Chondrocyte (in vitro differentiated cells): ENCODE data around the gene SNX9. TPM values are rescaled to one million over a fixed set of nuclear protein-coding genes. Genes with fewer than 3 reads are reported as not detected.

Experiments
- DNase-seq: peaks from one replicate; pipeline ENCODE4 v3.0.0; 2021; ENCODE audit warnings: mixed read lengths, low spot score
- H3K27ac Mint-ChIP-seq: one replicate; pipeline ENCODE4 v1.8.0; 2021; ENCODE audit warnings: mild to moderate bottlenecking, moderate library complexity, mixed read lengths; ENCODE audit not compliant: unreplicated experiment
- H3K27me3 Mint-ChIP-seq: 2 replicates; pipeline ENCODE4 v1.8.0; 2021; ENCODE audit warnings: low read depth, mixed read lengths
- H3K36me3 Mint-ChIP-seq: 2 replicates; pipeline ENCODE4 v1.8.0; 2021; ENCODE audit warnings: low read depth, mixed read lengths
- H3K4me1 Mint-ChIP-seq: 2 replicates; pipeline ENCODE4 v1.8.0; 2021; ENCODE audit warnings: low read depth, mild to moderate bottlenecking, mixed read lengths
- H3K4me3 Mint-ChIP-seq: one replicate; pipeline ENCODE4 v1.8.0; 2021; ENCODE audit warnings: mild to moderate bottlenecking, moderate library complexity, mixed read lengths; ENCODE audit not compliant: unreplicated experiment
- H3K9me3 Mint-ChIP-seq: 2 replicates; pipeline ENCODE4 v1.8.0; 2021; ENCODE audit warnings: low read depth, mixed read lengths
- total RNA-seq: library from RNA; stranded (reverse); gene quantifications from 3 replicates; pipeline ENCODE4 v1.2.1, GENCODE V29; 2021
- TF ChIP-seq, protein P1 (sequence below): fragments of 200-600 bp; sonication (generic); IDR thresholded peaks from 2 replicates; pipeline ENCODE4 v1.5.0; 2021; ENCODE audit warnings: antibody characterized with exemption, mild to moderate bottlenecking, moderate library complexity

SNX9 gene
- total RNA-seq, 1 donor from 2014 or later, result 43.9 TPM

DNA sequence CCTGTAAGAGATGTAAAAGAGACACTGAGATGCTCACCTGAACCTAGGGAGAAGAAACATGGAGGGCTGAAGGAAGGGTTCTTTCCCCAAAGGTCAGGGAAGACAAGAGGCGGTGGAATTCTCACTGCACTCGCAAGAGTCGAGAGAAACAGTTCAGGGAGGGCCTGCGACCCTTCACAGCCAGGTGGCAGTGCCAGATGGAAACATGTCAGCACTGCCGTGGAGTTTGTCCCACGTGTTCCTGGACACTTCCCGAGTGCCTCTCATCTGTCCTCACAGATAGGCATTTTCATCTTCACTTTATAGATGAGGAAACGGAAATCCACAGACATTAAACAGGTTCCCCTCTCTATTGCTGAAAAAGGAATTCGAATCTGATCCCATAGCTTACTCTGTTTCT is 88.2 kb downstream of the SNX9 start:
- peaks cover 25% of the 10 kb centered on the region for H3K4me1 Mint-ChIP-seq
- TF ChIP-seq, protein P1, sequence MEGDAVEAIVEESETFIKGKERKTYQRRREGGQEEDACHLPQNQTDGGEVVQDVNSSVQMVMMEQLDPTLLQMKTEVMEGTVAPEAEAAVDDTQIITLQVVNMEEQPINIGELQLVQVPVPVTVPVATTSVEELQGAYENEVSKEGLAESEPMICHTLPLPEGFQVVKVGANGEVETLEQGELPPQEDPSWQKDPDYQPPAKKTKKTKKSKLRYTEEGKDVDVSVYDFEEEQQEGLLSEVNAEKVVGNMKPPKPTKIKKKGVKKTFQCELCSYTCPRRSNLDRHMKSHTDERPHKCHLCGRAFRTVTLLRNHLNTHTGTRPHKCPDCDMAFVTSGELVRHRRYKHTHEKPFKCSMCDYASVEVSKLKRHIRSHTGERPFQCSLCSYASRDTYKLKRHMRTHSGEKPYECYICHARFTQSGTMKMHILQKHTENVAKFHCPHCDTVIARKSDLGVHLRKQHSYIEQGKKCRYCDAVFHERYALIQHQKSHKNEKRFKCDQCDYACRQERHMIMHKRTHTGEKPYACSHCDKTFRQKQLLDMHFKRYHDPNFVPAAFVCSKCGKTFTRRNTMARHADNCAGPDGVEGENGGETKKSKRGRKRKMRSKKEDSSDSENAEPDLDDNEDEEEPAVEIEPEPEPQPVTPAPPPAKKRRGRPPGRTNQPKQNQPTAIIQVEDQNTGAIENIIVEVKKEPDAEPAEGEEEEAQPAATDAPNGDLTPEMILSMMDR, result peak; percentile 51
- H3K4me3 Mint-ChIP-seq, result no peak overlapping the region
- peaks cover 17% of the 10 kb centered on the region for H3K36me3 Mint-ChIP-seq
- no peaks in the 10 kb centered on the region for H3K27me3 Mint-ChIP-seq
- no peaks in the 10 kb centered on the region for H3K9me3 Mint-ChIP-seq
- H3K27ac Mint-ChIP-seq, result peak overlapping the region; percentile 90
- no peak for DNase-seq

DNA sequence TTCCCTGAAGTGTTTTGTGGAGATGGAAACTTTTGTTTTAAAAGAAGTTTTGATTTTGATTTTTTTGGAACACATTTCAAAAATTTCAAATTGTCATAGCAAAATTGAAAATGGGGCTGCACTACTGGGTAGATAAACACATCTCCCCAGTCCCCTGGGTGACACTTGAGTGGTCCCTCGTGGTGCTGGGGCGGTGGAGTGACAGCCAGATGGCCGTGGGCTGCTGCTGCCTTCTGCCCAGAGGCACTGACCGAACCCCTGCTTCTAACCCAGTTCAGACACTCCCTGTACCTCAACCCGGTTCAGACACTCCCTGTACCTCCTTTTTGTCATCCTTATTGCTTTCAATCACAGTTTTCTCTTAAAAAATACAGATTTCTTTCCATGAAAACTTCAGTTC is 88.7 kb downstream of the SNX9 start:
- DNase-seq, result no peak
- TF ChIP-seq, protein P1, result no peak
- H3K4me1 Mint-ChIP-seq, result peaks cover 25% of the 10 kb centered on the region
- H3K9me3 Mint-ChIP-seq, result no peaks in the 10 kb centered on the region
- peak overlapping the region; percentile 37 for H3K4me3 Mint-ChIP-seq
- H3K27me3 Mint-ChIP-seq, result no peaks in the 10 kb centered on the region
- peaks cover 19% of the 10 kb centered on the region for H3K36me3 Mint-ChIP-seq
- peak overlapping the region; percentile 90 for H3K27ac Mint-ChIP-seq

DNA sequence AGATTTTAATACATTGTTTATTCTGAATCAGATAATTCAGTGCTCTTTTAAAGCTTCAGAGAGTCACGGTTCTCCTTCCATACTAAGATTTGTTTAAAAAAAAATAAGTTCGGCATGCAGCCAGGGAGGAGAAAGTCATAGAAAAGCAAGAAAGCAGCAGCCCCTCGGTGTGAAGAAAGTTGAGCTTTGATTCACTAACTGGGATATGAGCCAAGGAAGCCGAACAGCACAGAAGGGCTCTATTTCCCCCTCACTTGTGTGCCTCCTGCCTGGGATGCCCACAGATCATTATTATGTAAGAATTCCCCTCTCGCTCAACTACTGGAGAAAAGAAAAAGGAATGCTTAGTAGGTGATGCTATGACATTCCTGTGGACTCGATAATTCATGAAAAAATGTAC is 89.3 kb downstream of the SNX9 start:
- Mint-ChIP-seq H3K27ac (peak overlapping the region; percentile 90), H3K36me3 (peaks cover 19% of the 10 kb centered on the region), H3K9me3 (no peaks in the 10 kb centered on the region), H3K4me3 (peak overlapping the region; percentile 37), H3K4me1 (peaks cover 25% of the 10 kb centered on the region), H3K27me3 (no peaks in the 10 kb centered on the region)
- TF ChIP-seq, protein P1, result no peak
- no peak for DNase-seq

DNA sequence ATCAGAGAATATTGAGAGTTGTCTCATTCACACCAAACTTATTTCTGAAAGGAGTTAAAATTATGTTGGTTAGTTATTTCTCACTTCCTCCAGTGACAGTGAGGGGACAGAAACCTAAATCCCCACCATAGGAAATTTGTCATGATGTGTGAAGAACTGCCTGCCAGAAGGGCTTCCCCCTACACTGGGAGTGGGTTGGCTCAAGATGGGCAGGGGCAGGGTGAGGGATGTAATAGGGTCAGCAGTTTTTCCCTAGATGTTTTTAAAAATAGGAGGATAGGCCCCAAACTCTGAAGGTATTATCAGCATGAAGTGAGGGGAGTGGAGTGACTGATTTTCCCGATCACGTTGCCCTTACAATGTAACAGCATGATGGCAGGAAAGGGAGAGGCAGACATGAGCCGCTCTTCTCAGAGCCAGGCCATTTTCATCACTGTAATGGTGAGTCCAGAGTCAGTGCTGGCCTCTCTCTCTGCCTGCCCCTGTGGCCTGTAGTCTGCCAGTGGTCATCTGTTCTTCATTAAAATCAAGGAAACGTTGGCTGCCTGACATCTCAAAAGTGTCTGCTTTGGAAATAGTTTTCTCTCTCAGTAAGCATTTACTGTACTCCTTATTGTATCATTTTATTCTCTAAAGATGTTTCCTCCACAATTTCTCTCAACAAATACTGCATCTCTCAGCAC is 98.8 kb downstream of the SNX9 start:
- peaks cover 53% of the 10 kb centered on the region for H3K36me3 Mint-ChIP-seq
- H3K9me3 Mint-ChIP-seq, result peaks cover 12% of the 10 kb centered on the region
- no peaks in the 10 kb centered on the region for H3K4me1 Mint-ChIP-seq
- no peak overlapping the region for H3K27ac Mint-ChIP-seq
- TF ChIP-seq, protein P1, result no peak
- no peak overlapping the region for H3K4me3 Mint-ChIP-seq
- no peak for DNase-seq
- H3K27me3 Mint-ChIP-seq, result no peaks in the 10 kb centered on the region

DNA sequence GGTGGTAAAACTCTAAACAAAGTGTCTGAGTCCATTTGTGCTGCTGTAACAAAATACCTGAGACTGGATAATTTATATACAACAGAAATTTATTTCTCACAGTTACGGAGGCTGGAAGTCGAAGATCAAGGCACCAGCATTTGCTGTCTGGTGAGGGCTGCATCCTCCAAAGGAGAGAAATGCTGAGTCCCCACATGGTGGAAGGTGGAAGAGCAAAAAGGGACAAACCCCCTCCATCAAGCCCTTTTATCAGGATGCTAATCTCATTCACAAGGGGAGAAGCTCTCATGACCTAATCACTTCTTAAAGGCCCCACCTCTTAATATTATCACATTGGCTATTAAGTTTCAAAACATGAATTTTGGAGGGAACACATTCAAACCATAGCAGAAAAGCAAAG is 102.7 kb downstream of the SNX9 start:
- Mint-ChIP-seq H3K9me3 (no peaks in the 10 kb centered on the region), H3K36me3 (peaks cover 37% of the 10 kb centered on the region), H3K4me3 (no peak overlapping the region), H3K27me3 (no peaks in the 10 kb centered on the region), H3K27ac (no peak overlapping the region), H3K4me1 (no peaks in the 10 kb centered on the region)
- no peak for DNase-seq
- TF ChIP-seq, protein P1, result no peak
